Skeletal muscle satellite cell (primary cell): ENCODE data around the gene SYT2.

Experiments used
- H3K27me3 ChIP-seq: 2 replicates; pipeline ENCODE4 v1.7.0; 2013; ENCODE audit warnings: low read length; ENCODE audit not compliant: control insufficient read depth, insufficient read depth
- H3K36me3 ChIP-seq: 2 replicates; pipeline ENCODE4 v1.7.0; 2013; ENCODE audit warnings: mild to moderate bottlenecking, control low read depth, low read length; ENCODE audit not compliant: insufficient read depth
- H3K4me1 ChIP-seq: 2 replicates; pipeline ENCODE4 v1.7.0; 2013; ENCODE audit warnings: low read length; ENCODE audit not compliant: control insufficient read depth, insufficient read depth
- H3K4me2 ChIP-seq: 2 replicates; pipeline ENCODE4 v1.7.0; 2013; ENCODE audit warnings: mild to moderate bottlenecking, low read length
- H3K4me3 ChIP-seq: 2 replicates; pipeline ENCODE4 v1.7.0; 2013; ENCODE audit warnings: low read length
- H3K9ac ChIP-seq: 2 replicates; pipeline ENCODE4 v1.7.0; 2013; ENCODE audit warnings: mild to moderate bottlenecking, low read depth, low read length, moderate library complexity
- H3K9me3 ChIP-seq: replicated peaks from 2 replicates; pipeline ENCODE4 v1.7.0; 2013; ENCODE audit warnings: mild to moderate bottlenecking, control low read depth, low read length

SYT2 gene

GRCh38 chr1:202702088-202702487 is 8.2 kb downstream of the SYT2 start:
- Histone ChIP-seq H3K9ac (no peak overlapping the region), H3K4me3 (no peak overlapping the region), H3K4me2 (no peak overlapping the region), H3K4me1 (no peaks in the 10 kb centered on the region), H3K27me3 (peaks cover 94% of the 10 kb centered on the region), H3K36me3 (no peaks in the 10 kb centered on the region), H3K9me3 (no peaks in the 10 kb centered on the region)

- peaks cover 94% of the 10 kb centered on the region for H3K27me3 ChIP-seq
- no peak overlapping the region for H3K9ac ChIP-seq
- H3K4me3 ChIP-seq, result no peak overlapping the region
- H3K4me2 ChIP-seq, result no peak overlapping the region
- H3K4me1 ChIP-seq, result no peaks in the 10 kb centered on the region
- H3K36me3 ChIP-seq, result no peaks in the 10 kb centered on the region
- H3K9me3 ChIP-seq, result no peaks in the 10 kb centered on the region
Observed at GRCh38 chr1:202701200-202701599, 9.1 kb downstream of the SYT2 start.

GRCh38 chr1:202700061-202700460 is 10.2 kb downstream of the SYT2 start:
- Histone ChIP-seq H3K27me3 (peaks cover 93% of the 10 kb centered on the region), H3K36me3 (no peaks in the 10 kb centered on the region), H3K9me3 (no peaks in the 10 kb centered on the region), H3K4me3 (no peak overlapping the region), H3K9ac (no peak overlapping the region), H3K4me1 (no peaks in the 10 kb centered on the region), H3K4me2 (no peak overlapping the region)

- no peak overlapping the region for H3K9ac ChIP-seq
- peaks cover 86% of the 10 kb centered on the region for H3K27me3 ChIP-seq
- no peak overlapping the region for H3K4me3 ChIP-seq
- H3K4me2 ChIP-seq, result no peak overlapping the region
- no peaks in the 10 kb centered on the region for H3K36me3 ChIP-seq
- no peaks in the 10 kb centered on the region for H3K4me1 ChIP-seq
- H3K9me3 ChIP-seq, result no peaks in the 10 kb centered on the region
Observed at GRCh38 chr1:202698276-202698675, 12.0 kb downstream of the SYT2 start.

- Histone ChIP-seq H3K27me3 (peaks cover 77% of the 10 kb centered on the region), H3K4me1 (no peaks in the 10 kb centered on the region), H3K4me2 (no peak overlapping the region), H3K9me3 (no peaks in the 10 kb centered on the region), H3K4me3 (no peak overlapping the region), H3K9ac (no peak overlapping the region), H3K36me3 (no peaks in the 10 kb centered on the region)
Observed at GRCh38 chr1:202697038-202697437, 13.2 kb downstream of the SYT2 start.

- no peaks in the 10 kb centered on the region for H3K4me1 ChIP-seq
- no peak overlapping the region for H3K4me3 ChIP-seq
- no peaks in the 10 kb centered on the region for H3K9me3 ChIP-seq
- peaks cover 70% of the 10 kb centered on the region for H3K27me3 ChIP-seq
- H3K36me3 ChIP-seq, result no peaks in the 10 kb centered on the region
- H3K4me2 ChIP-seq, result no peak overlapping the region
- no peak overlapping the region for H3K9ac ChIP-seq
Observed at GRCh38 chr1:202694314-202694713, 15.9 kb downstream of the SYT2 start.

- Histone ChIP-seq H3K4me3 (no peak overlapping the region), H3K36me3 (no peaks in the 10 kb centered on the region), H3K4me2 (no peak overlapping the region), H3K9me3 (no peaks in the 10 kb centered on the region), H3K9ac (no peak overlapping the region), H3K27me3 (peaks cover 72% of the 10 kb centered on the region), H3K4me1 (no peaks in the 10 kb centered on the region)
Observed at GRCh38 chr1:202692959-202693555, 17.2 kb downstream of the SYT2 start.

- Histone ChIP-seq H3K9ac (no peak overlapping the region), H3K4me3 (no peak overlapping the region), H3K4me1 (no peaks in the 10 kb centered on the region), H3K4me2 (no peak overlapping the region), H3K36me3 (no peaks in the 10 kb centered on the region), H3K9me3 (no peaks in the 10 kb centered on the region), H3K27me3 (peaks cover 71% of the 10 kb centered on the region)
Observed at GRCh38 chr1:202691816-202692215, 18.4 kb downstream of the SYT2 start.

GRCh38 chr1:202689493-202690342 is 20.5 kb downstream of the SYT2 start:
- H3K27me3 ChIP-seq, result peaks cover 72% of the 10 kb centered on the region

GRCh38 chr1:202689082-202689481 is 21.2 kb downstream of the SYT2 start:
- Histone ChIP-seq H3K36me3 (no peaks in the 10 kb centered on the region), H3K9ac (no peak overlapping the region), H3K4me1 (no peaks in the 10 kb centered on the region), H3K4me3 (no peak overlapping the region), H3K27me3 (peaks cover 72% of the 10 kb centered on the region), H3K4me2 (no peak overlapping the region), H3K9me3 (no peaks in the 10 kb centered on the region)

More at GRCh38 chr1:202689493-202690342, 20.5 kb downstream of the SYT2 start:
- Histone ChIP-seq H3K9ac (no peak overlapping the region), H3K4me3 (no peak overlapping the region), H3K36me3 (no peaks in the 10 kb centered on the region), H3K4me2 (no peak overlapping the region), H3K9me3 (no peaks in the 10 kb centered on the region), H3K4me1 (no peaks in the 10 kb centered on the region)

- no peak overlapping the region for H3K4me2 ChIP-seq
- peaks cover 73% of the 10 kb centered on the region for H3K27me3 ChIP-seq
Observed at GRCh38 chr1:202688401-202688800, 21.9 kb downstream of the SYT2 start.

GRCh38 chr1:202687798-202688197 is 22.5 kb downstream of the SYT2 start:
- H3K4me2 ChIP-seq, result no peak overlapping the region
- H3K27me3 ChIP-seq, result peaks cover 75% of the 10 kb centered on the region
- no peak overlapping the region for H3K9ac ChIP-seq
- no peaks in the 10 kb centered on the region for H3K9me3 ChIP-seq
- no peaks in the 10 kb centered on the region for H3K4me1 ChIP-seq
- no peaks in the 10 kb centered on the region for H3K36me3 ChIP-seq
- H3K4me3 ChIP-seq, result no peak overlapping the region

More at GRCh38 chr1:202688401-202688800, 21.9 kb downstream of the SYT2 start:
- Histone ChIP-seq H3K36me3 (no peaks in the 10 kb centered on the region), H3K4me3 (no peak overlapping the region), H3K9ac (no peak overlapping the region), H3K4me1 (no peaks in the 10 kb centered on the region), H3K9me3 (no peaks in the 10 kb centered on the region)
